CD8-positive, alpha-beta memory T cell (primary cell): ENCODE results near the gene VKORC1L1. TPM values are rescaled to one million over a fixed set of nuclear protein-coding genes. Genes with fewer than 3 reads are reported as not detected.

Source experiments
- CTCF ChIA-PET: fragments of 350-600 bp; sonication (Branson Sonifier 250); formaldehyde crosslinking; loops from one replicate; lab custom pipeline; 2021; ENCODE audit warnings: antibody characterized with exemption; lab: Charles Lee
- POLR2A ChIA-PET: fragments of 350-600 bp; sonication (Branson Sonifier 250); formaldehyde crosslinking; loops from one replicate; lab custom pipeline; 2021; ENCODE audit warnings: antibody characterized with exemption; lab: Charles Lee
- DNase-seq, 5 donors: peaks; one replicate each; pipeline versions ENCODE4 v3.0.0 to v3.0.0-alpha.2; 2020 to 2022; ENCODE audit warnings: mixed read lengths in 1 of 5
- H3K27ac ChIP-seq: one replicate; pipeline ENCODE4 v1.7.0; 2013; ENCODE audit warnings: low read depth, mild to moderate bottlenecking, low read length, moderate library complexity
- H3K27me3 ChIP-seq: 2 replicates; pipeline ENCODE4 v1.7.0; 2013; ENCODE audit warnings: low read length, mild to moderate bottlenecking; ENCODE audit not compliant: insufficient read depth, poor library complexity, severe bottlenecking
- H3K36me3 ChIP-seq: 2 replicates; pipeline ENCODE4 v1.7.0; 2013; ENCODE audit warnings: mild to moderate bottlenecking, low read length, moderate library complexity; ENCODE audit not compliant: insufficient read depth
- H3K4me1 ChIP-seq: 2 replicates; pipeline ENCODE4 v1.7.0; 2013; ENCODE audit warnings: mild to moderate bottlenecking, low read length, moderate library complexity; ENCODE audit not compliant: insufficient read depth
- H3K4me3 ChIP-seq: 2 replicates; pipeline ENCODE4 v1.7.0; 2013; ENCODE audit warnings: mild to moderate bottlenecking, low read length
- H3K9me3 ChIP-seq: 2 replicates; pipeline ENCODE4 v1.7.0; 2013; ENCODE audit warnings: mild to moderate bottlenecking, low read length
- H3K27ac Mint-ChIP-seq, 8 donors: one replicate each; pipeline ENCODE4 v1.8.0; 2020 to 2021; ENCODE audit warnings: mixed read lengths in 8 of 8, mild to moderate bottlenecking in 6 of 8, inconsistent platforms in 3 of 8, moderate library complexity in 3 of 8
- H3K27me3 Mint-ChIP-seq, 2 donors: one replicate each; pipeline ENCODE4 v1.8.0; 2020 to 2021; ENCODE audit warnings: mixed read lengths in 2 of 2, mild to moderate bottlenecking in 1 of 2, moderate library complexity in 1 of 2
- H3K36me3 Mint-ChIP-seq, 3 donors: one replicate each; pipeline ENCODE4 v1.8.0; 2020 to 2021; ENCODE audit warnings: mixed read lengths in 3 of 3, inconsistent platforms in 1 of 3, mild to moderate bottlenecking in 1 of 3
- H3K4me1 Mint-ChIP-seq, 3 donors: one replicate each; pipeline ENCODE4 v1.8.0; 2020 to 2021; ENCODE audit warnings: mixed read lengths in 3 of 3, inconsistent platforms in 1 of 3, mild to moderate bottlenecking in 1 of 3
- H3K4me3 Mint-ChIP-seq, 7 donors: one replicate each; pipeline ENCODE4 v1.8.0; 2020 to 2021; ENCODE audit warnings: mixed read lengths in 7 of 7, mild to moderate bottlenecking in 6 of 7, moderate library complexity in 4 of 7, inconsistent platforms in 2 of 7
- H3K9me3 Mint-ChIP-seq, 5 donors: one replicate each; pipeline ENCODE4 v1.8.0; 2020 to 2022; ENCODE audit warnings: mixed read lengths in 5 of 5, mild to moderate bottlenecking in 3 of 5, moderate library complexity in 2 of 5, inconsistent platforms in 1 of 5
- polyA plus RNA-seq: library from polyadenylated mRNA; unstranded; fragments of 300-500 nt; fragmentation: Illumina TruSeq; gene quantifications from one replicate; pipeline ENCODE4 v1.2.3, GENCODE V29; 2021
- total RNA-seq, 2 experiments: library from RNA; stranded (reverse); gene quantifications; one replicate each; pipeline ENCODE4 v1.2.3, GENCODE V29; 2021

The VKORC1L1 gene
- total and polyA plus RNA-seq, 3 experiments from 2014 or later, result 4.0 to 27.7 (median 26.2) TPM

GRCh38 chr7:65972976-65973375, 100.1 kb downstream of the VKORC1L1 start:
- no peak for DNase-seq
- Histone ChIP-seq H3K27me3 (no peaks in the 10 kb centered on the region), H3K36me3 (peaks cover 16% of the 10 kb centered on the region), H3K27ac (no peak overlapping the region), H3K9me3 (no peaks in the 10 kb centered on the region), H3K4me3 (no peak overlapping the region), H3K4me1 (no peaks in the 10 kb centered on the region)
- H3K4me1 Mint-ChIP-seq, result peaks cover 0 to 5% (median 0%) of the 10 kb centered on the region in 3 donors
- ChIA-PET POLR2A (no interaction called here), CTCF (no interaction called here)
- peaks cover 0 to 1% of the 10 kb centered on the region in 2 donors for H3K27me3 Mint-ChIP-seq
- H3K36me3 Mint-ChIP-seq, result peaks cover 4 to 75% (median 8%) of the 10 kb centered on the region in 3 donors
- no peaks in the 10 kb centered on the region for H3K9me3 Mint-ChIP-seq
- peak overlapping the region in 3 of 8 donors; percentile 12 to 31 (median 19) for H3K27ac Mint-ChIP-seq
- H3K4me3 Mint-ChIP-seq, result no peak overlapping the region

GRCh38 chr7:65974191-65974801, 101.4 kb downstream of the VKORC1L1 start:
- no peaks in the 10 kb centered on the region for H3K4me1 ChIP-seq
- H3K27me3 ChIP-seq, result no peaks in the 10 kb centered on the region
- H3K27ac Mint-ChIP-seq, result peak overlapping the region in 3 of 8 donors; percentile 10 to 77 (median 47)
- no peak overlapping the region for H3K4me3 ChIP-seq
- H3K9me3 ChIP-seq, result no peaks in the 10 kb centered on the region
- ChIA-PET CTCF (no interaction called here), POLR2A (no interaction called here)
- H3K4me3 Mint-ChIP-seq, result no peak overlapping the region
- H3K9me3 Mint-ChIP-seq, result no peaks in the 10 kb centered on the region
- peaks cover 4 to 9% (median 5%) of the 10 kb centered on the region in 3 donors for H3K4me1 Mint-ChIP-seq
- H3K27me3 Mint-ChIP-seq, result peaks cover 0 to under 1% of the 10 kb centered on the region in 2 donors
- peaks cover 4 to 69% (median 10%) of the 10 kb centered on the region in 3 donors for H3K36me3 Mint-ChIP-seq
- peaks cover 15% of the 10 kb centered on the region for H3K36me3 ChIP-seq
- DNase-seq, result no peak
- H3K27ac ChIP-seq, result no peak overlapping the region

- H3K9me3 Mint-ChIP-seq, result no peaks in the 10 kb centered on the region
- Histone ChIP-seq H3K4me3 (no peak overlapping the region), H3K27ac (no peak overlapping the region), H3K9me3 (no peaks in the 10 kb centered on the region), H3K4me1 (no peaks in the 10 kb centered on the region), H3K36me3 (peaks cover 15% of the 10 kb centered on the region), H3K27me3 (no peaks in the 10 kb centered on the region)
- POLR2A ChIA-PET, result no interaction called here
- H3K27me3 Mint-ChIP-seq, result no peaks in the 10 kb centered on the region
- H3K4me3 Mint-ChIP-seq, result no peak overlapping the region
- CTCF ChIA-PET, result no interaction called here
- no peak for DNase-seq
- peaks cover 4 to 12% (median 10%) of the 10 kb centered on the region in 3 donors for H3K4me1 Mint-ChIP-seq
- no peak overlapping the region for H3K27ac Mint-ChIP-seq
- H3K36me3 Mint-ChIP-seq, result peaks cover 4 to 69% (median 10%) of the 10 kb centered on the region in 3 donors
Observed at GRCh38 chr7:65974876-65975275, 102.0 kb downstream of the VKORC1L1 start.

- no peaks in the 10 kb centered on the region for H3K9me3 Mint-ChIP-seq
- H3K4me3 Mint-ChIP-seq, result no peak overlapping the region
- no peaks in the 10 kb centered on the region for H3K27me3 Mint-ChIP-seq
- peaks cover 12 to 19% (median 18%) of the 10 kb centered on the region in 3 donors for H3K4me1 Mint-ChIP-seq
- no peak for DNase-seq
- ChIA-PET CTCF (no interaction called here), POLR2A (no interaction called here)
- H3K36me3 Mint-ChIP-seq, result peaks cover 4 to 61% (median 10%) of the 10 kb centered on the region in 3 donors
- no peak overlapping the region for H3K4me3 ChIP-seq
- no peak overlapping the region for H3K27ac Mint-ChIP-seq
- H3K27ac ChIP-seq, result no peak overlapping the region
- peaks cover 14% of the 10 kb centered on the region for H3K36me3 ChIP-seq
- no peaks in the 10 kb centered on the region for H3K27me3 ChIP-seq
- H3K4me1 ChIP-seq, result peaks cover 8% of the 10 kb centered on the region
- no peaks in the 10 kb centered on the region for H3K9me3 ChIP-seq
Observed at GRCh38 chr7:65975814-65976445, 103.1 kb downstream of the VKORC1L1 start.

- H3K9me3 Mint-ChIP-seq, result no peaks in the 10 kb centered on the region
- peaks cover 12% of the 10 kb centered on the region for H3K4me1 ChIP-seq
- no peaks in the 10 kb centered on the region for H3K9me3 ChIP-seq
- peaks cover 6% of the 10 kb centered on the region for H3K36me3 ChIP-seq
- H3K27me3 Mint-ChIP-seq, result no peaks in the 10 kb centered on the region
- no peak for DNase-seq
- H3K36me3 Mint-ChIP-seq, result peaks cover 4 to 54% (median 10%) of the 10 kb centered on the region in 3 donors
- H3K27me3 ChIP-seq, result no peaks in the 10 kb centered on the region
- peaks cover 14 to 21% (median 20%) of the 10 kb centered on the region in 3 donors for H3K4me1 Mint-ChIP-seq
- H3K4me3 Mint-ChIP-seq, result no peak overlapping the region
- ChIA-PET POLR2A (no interaction called here), CTCF (no interaction called here)
- no peak overlapping the region for H3K27ac ChIP-seq
- H3K4me3 ChIP-seq, result no peak overlapping the region
- no peak overlapping the region for H3K27ac Mint-ChIP-seq
Observed at GRCh38 chr7:65976659-65977196, 103.9 kb downstream of the VKORC1L1 start.

- Mint-ChIP-seq H3K27me3 (no peaks in the 10 kb centered on the region), H3K27ac (peak overlapping the region in 6 of 8 donors; percentile 39 to 68 (median 54)), H3K4me3 (peak overlapping the region in 3 of 7 donors; percentile 37 to 75 (median 54)), H3K9me3 (no peaks in the 10 kb centered on the region), H3K36me3 (peaks cover 0 to 33% (median 4%) of the 10 kb centered on the region in 3 donors), H3K4me1 (peaks cover 14 to 24% (median 15%) of the 10 kb centered on the region in 3 donors)
- H3K36me3 ChIP-seq, result no peaks in the 10 kb centered on the region
- peaks cover 18% of the 10 kb centered on the region for H3K4me1 ChIP-seq
- no peaks in the 10 kb centered on the region for H3K9me3 ChIP-seq
- no peak for DNase-seq
- no peaks in the 10 kb centered on the region for H3K27me3 ChIP-seq
- ChIA-PET POLR2A (no interaction called here), CTCF (no interaction called here)
- no peak overlapping the region for H3K27ac ChIP-seq
- no peak overlapping the region for H3K4me3 ChIP-seq
Observed at GRCh38 chr7:65978891-65979582, 106.2 kb downstream of the VKORC1L1 start.

- H3K4me3 ChIP-seq, result no peak overlapping the region
- DNase-seq, result no peak
- Mint-ChIP-seq H3K27ac (peak overlapping the region; percentile 46 to 96 (median 88)), H3K36me3 (peaks cover 0 to 25% (median 4%) of the 10 kb centered on the region in 3 donors), H3K4me1 (peaks cover 14 to 24% (median 15%) of the 10 kb centered on the region in 3 donors), H3K9me3 (no peaks in the 10 kb centered on the region), H3K27me3 (no peaks in the 10 kb centered on the region), H3K4me3 (peak overlapping the region; percentile 3 to 98 (median 85))
- H3K27me3 ChIP-seq, result no peaks in the 10 kb centered on the region
- ChIA-PET CTCF (no interaction called here), POLR2A (no interaction called here)
- peak overlapping the region; percentile 67 for H3K27ac ChIP-seq
- no peaks in the 10 kb centered on the region for H3K36me3 ChIP-seq
- H3K9me3 ChIP-seq, result no peaks in the 10 kb centered on the region
- peaks cover 18% of the 10 kb centered on the region for H3K4me1 ChIP-seq
Observed at GRCh38 chr7:65979583-65980477, 107.0 kb downstream of the VKORC1L1 start.
